ENCODE measurements around the gene ZNF253. TPM values are rescaled to one million over a fixed set of nuclear protein-coding genes. Genes with fewer than 3 reads are reported as not detected.

Gene ZNF253
- total RNA-seq, result 2.9 and 7.4 TPM in 2 replicates

GRCh38 chr19:19865750-19866610 is at the start of gene ZNF253:
ZNF253 (plus strand) TSS chr19:19865882; CDS start chr19:19865997, 115 bp downstream.

DNA sequence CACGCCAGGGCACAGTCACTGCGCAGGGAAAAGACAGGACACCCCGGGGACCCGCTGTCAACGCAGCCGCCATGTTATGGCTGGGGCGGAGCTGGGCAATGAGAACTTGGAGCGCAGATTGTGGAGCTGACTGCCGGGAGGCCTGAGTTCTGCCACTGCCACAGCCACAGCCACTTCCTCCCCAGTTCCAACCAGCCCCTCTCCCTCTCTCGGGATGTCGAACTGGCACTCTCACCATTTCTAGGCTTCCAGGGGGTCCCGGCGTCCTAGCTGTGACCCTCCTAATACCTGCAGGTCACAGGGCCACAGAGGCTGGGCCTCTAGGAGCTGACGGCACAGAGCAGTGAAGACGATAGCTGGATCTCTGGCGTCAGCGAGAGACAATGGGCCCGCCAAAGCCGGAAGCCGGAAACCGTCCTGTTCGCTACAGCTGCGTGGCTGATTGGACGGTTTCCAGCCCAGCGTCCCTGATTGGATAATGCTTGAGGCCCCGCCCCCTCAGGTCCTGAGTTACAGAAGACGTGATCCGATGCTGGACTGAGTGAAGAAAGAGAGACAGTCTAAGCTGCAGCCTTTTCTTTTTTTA is 44.2 kb upstream of the ZNF253 start, which contains the start of gene ZNF506:
Gene ZNF506, minus strand, starts transcription at position 385 of the 586 bp plus-strand sequence. Its CDS starts 147 bp downstream, at position 238.

GRCh38 chr19:19900729-19901444 is 35.2 kb downstream of the ZNF253 start, which contains the start of gene ZNF93:
ZNF93 (plus strand) TSS chr19:19900946; CDS start chr19:19901089, 143 bp downstream.

Other genes starting within 250 kb of the ZNF253 start
- gene PBX4, start 247.2 kb upstream of the ZNF253 start, total RNA-seq, result not detected in 2 replicates
- gene LPAR2, start 237.7 kb upstream of the ZNF253 start, total RNA-seq, result 0.30 and 0.32 TPM in 2 replicates
- 4.3 and 10.7 TPM in 2 replicates for gene GMIP, start 222.2 kb upstream of the ZNF253 start, total RNA-seq
- 21.6 and 49.7 TPM in 2 replicates for gene ATP13A1, start 202.2 kb upstream of the ZNF253 start, total RNA-seq
- 8.1 and 13.4 TPM in 2 replicates for gene ZNF101, start 197.0 kb upstream of the ZNF253 start, total RNA-seq
- gene ZNF14, start 132.8 kb upstream of the ZNF253 start, total RNA-seq, result 4.9 and 5.3 TPM in 2 replicates
- 1.3 and 4.4 TPM in 2 replicates for gene ZNF506, start 44.1 kb upstream of the ZNF253 start, total RNA-seq
- 5.5 and 9.6 TPM in 2 replicates for gene ZNF93, start 35.1 kb downstream of the ZNF253 start, total RNA-seq
- 0.65 and 2.1 TPM in 2 replicates for gene ZNF682, start 173.6 kb downstream of the ZNF253 start, total RNA-seq
- 0.65 and 1.2 TPM in 2 replicates for gene ZNF90, start 212.1 kb downstream of the ZNF253 start, total RNA-seq